IPS DF 4.7 (cell line): ENCODE measurements around the gene RBBP4.
"Not testable (repeated sequence)": the region's sequence is repeated elsewhere in the genome, so short reads cannot be mapped to it uniquely, and the experiment has no call there.

Experiments used
- DNase-seq: peaks from one replicate; pipeline ENCODE4 v3.0.0-alpha.2; 2013; ENCODE audit warnings: low spot score; ENCODE audit errors: extremely low read depth

RBBP4 gene

DNA sequence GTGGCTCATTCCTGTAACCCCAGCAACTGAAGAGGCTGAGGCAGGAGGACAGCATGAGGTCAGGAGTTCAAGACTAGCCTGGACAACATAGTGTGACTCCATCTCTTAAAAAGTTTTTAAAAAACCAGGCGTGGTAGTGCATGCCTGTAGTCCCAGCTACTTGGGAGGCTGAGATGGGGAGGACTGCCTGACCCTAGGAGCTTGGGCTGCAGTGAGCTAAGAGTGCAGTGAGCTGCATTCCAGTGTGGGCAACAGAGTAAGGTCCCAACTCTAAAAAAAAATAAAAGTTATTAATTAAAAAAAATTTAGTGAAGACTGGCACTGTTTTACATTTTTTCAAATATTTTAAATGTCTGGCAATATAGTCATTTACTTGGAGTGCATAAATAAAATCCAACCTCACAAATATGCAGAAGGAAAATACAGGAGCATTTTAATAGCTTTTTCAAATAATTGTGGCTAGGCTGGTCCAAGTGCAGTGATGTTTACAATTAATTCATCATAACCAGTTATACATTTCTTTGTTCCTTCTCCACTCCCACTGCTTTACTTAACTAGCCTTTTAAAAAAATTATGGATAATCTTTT is 11.4 kb upstream of the RBBP4 start:
- DNase-seq, result no peak

DNA sequence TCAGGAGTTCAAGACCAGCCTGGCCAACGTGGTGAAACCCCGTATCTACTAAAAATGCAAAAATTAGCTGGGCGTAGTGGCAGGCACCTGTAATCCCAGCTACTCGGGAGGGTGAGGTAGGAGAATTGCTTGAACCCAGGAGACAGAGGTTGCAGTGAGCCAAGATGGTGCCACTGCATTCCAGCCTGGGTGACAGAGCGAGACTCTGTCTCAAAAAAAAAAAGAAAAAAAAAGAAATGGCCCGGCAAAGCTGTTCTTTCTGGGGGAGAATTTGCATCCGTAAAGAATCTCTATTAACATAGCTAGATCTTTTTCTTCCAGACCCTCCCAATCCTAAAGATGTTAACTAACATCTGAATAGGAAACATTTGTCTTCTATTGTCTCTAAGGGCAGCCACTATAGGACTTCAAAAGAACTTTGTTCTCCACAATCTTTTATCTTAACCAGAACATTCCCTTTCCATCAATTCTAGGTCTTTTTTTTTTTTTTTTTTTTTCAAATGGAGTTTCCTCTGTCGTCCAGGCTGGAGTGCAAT is 8.6 kb upstream of the RBBP4 start:
- DNase-seq, result not testable (repeated sequence)

DNA sequence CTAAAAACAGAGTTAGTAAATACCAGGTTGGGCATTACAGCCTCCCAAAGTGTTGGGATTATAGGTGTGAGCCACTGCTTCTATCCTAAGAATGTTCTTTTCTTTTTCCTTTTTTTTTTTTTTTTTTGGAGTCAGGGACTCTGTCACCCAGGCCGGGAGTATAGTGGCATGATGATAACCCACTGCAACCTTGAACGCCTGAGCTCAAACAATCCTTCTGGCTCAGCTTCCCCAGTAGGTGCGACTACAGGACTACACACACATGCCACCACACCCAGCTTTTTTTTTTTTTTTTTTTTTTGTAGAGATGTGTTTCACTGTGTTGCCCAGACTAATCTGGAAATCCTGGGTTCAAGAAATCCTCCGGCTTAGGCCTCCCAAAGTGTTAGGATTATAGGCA is 6.6 kb upstream of the RBBP4 start:
- DNase-seq, result no peak

DNA sequence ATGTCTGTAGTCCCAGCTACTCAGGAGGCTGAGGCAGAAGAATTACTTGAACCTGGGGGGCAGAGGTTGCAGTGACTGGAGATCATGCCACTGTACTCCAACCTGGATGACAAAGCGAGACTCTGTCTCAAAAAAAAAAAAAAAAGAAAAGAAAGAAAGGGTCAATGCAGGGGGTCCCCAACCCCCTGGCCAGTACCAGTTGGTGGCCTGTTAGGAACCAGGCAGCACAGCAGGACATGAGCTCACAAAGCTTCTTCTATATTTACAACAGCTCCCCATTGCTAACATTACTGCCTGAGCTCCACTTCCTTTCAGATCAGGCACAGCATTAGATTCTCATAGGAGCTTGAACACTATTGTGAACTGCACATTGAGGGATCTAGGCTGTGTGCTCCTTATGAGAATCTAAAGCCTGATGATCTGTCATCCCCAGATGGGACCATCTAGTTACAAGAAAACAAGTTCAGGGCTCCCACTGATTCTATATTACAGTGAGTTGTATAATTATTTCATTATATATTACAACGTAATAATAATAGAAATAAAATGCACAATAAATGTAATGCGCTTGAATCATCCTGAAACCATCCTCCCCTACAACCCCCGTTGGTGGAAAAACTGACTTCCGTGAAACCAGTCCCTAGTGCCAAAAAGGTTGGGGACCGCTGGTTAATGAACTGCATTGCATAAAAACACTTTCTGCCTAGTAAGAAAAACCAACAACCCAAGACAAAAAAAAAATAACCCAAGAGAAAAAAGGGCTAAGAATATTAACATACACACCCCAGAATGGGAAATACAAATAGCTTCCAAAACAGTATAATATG is 3.5 kb upstream of the RBBP4 start:
- no peak for DNase-seq

DNA sequence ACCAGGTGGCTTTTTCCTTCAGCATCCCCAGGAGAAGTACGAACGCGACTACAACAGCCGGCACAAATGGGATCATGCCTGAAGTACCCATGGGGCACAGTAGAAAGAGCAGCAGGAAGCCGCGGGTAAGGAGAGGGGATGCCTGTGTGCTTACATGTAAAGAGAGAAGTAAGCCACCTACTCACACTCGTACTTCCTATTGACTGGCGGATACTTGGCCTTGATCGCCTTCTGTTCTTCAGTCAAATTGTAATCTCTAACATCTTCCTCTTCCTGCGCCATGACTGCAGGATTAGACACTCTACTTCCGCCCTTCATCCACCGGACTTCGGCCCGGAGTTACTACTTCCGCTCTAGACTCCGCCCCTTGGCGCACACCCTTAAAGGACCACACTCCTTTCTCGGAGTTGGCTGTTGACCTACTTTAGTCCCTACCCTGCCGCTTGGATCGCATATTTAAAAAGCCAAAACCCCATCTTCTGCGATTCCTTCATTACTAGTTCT is 708 bp upstream of the RBBP4 start, which contains the start of gene ZBTB8OS:
ZBTB8OS (minus strand) TSS at position 303 of the 504 bp plus-strand sequence; CDS start at position 282, 21 bp downstream.
- DNase-seq, result peak; percentile 83

DNA sequence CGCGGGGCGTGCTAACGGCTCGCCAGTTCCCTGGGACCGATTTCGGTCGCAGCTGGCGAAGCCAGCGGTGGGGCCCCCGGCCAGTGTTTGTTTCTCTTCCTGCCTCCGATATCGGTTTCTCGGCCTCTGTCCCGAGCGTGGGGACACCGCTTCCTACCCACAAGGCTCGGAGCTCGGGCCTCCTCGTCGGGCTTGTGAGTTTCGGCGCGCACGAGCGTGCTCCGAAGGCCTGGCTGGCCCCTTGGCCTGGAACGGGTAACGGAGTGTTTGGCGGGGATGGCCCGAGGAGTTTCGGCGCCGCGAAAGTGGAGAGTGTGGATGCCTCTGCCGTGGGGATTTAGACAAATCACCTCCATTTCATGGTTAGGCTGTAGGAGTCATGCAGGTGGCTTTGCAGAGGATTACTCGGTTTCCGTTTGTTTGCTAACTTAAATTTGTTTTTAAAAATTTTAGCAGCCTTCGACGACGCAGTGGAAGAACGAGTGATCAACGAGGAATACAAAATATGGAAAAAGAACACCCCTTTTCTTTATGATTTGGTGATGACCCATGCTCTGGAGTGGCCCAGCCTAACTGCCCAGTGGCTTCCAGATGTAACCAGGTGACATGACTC is 559 bp downstream of the RBBP4 start:
- no peak for DNase-seq

DNA sequence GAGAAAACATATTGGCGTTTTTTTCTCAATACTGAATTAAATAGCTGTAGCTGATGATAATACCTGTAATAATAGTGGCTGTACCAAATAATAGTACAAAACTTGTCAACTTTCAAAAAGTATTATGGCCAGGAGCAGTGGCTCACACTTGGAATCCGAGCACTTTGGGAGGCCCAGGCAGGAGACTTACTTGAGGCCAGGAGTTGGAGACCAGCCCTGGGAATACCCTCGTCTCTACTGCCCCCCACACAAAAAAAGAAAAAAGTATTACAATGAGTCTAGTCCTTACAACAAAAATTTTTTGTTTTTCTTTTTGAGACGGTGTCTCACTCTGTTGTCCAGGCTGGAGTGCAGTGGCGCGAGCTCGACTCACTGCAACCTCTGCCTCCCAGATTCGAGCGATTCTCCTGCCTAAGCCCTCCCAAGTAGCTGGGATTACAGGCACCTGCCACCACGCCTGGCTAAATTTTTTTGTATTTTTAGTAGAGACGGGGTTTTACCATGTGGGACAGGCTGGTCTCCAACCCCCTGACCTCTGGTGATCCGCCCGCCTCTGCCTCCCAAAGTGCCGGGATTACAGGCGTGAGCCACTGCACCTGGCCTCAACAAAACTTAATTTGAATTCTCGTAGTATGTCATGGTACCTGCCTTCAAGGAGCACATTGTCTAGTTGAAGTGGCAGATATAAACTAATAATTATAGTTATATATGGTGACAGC is 1.4 kb downstream of the RBBP4 start:
- no peak for DNase-seq

DNA sequence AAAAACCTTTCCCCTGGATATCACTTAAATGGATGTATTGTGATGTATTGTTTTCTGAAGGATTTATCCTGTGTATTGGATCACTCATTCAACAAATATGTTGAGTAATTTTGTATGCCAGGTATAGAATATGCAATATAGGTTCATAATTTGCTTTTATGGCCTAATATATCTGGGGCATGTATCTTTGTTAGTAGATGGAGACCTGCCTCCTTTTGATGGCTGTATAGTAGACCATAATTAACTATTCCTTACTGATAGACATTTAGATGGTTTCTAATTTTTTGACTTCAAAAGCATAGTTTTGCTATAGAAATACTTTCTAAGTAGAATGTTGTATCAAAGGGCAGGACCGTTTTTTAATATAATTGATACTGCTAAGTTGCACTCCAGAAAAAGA is 8.6 kb downstream of the RBBP4 start:
- DNase-seq, result no peak

DNA sequence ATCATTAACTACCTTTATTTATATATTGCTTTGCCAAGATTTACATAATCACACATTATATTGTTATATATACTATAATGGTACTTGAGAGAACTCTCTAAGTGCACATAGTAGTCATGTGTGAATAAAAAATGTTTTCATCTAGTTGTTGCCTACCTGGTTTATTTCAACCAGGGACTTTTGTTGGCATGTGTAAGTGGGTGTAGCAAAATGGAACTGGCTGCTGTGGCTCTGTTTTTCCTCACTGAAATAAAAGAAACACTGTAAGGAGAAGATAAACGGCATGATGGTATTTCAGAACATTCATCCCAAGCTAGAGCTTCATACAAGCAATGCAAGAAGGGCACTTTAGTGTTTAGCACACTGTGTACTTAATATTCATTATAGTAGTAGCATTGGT is 14.9 kb downstream of the RBBP4 start:
- no peak for DNase-seq

DNA sequence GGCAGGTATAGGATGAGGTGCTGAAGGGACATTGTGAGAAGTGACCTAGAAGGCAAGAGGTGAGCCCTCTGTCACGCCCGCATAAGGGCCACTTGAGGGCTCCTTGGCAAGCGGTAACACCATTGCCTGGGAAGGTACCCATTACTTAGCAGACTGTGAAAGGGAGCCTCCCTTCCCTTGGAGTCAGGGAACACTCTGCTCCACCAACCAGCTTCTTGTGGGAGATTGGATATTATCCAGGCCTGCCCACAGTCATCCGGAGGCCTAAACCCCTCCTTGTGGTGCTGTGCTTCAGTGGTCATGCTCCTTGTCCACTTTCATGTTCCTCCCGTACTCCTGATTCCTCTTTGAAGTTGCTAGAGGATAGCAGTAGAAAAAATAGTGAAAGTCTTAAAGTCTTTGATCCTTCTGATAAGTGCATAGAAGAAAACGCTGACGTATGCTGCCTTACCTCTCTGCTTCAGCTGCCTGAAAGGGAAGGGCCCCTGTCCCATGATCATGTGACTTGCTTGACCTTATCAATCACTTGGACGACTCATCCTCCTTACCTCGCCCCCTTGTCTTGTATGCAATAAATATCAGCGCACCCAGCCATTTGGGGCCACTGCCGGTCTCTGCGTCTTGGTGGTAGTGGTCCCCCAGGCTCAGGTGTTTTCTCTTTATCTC is 16.0 kb downstream of the RBBP4 start:
- no peak for DNase-seq

DNA sequence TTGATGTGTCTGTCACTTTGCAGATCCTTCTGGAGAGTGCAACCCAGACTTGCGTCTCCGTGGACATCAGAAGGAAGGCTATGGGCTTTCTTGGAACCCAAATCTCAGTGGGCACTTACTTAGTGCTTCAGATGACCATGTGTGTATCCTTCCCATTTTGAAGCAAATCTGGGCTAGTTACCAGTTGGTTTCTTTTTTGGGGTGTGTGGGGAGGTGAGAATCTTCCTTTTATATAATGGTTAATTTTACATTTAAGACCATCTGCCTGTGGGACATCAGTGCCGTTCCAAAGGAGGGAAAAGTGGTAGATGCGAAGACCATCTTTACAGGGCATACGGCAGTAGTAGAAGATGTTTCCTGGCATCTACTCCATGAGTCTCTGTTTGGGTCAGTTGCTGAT is 17.7 kb downstream of the RBBP4 start:
- not testable (repeated sequence) for DNase-seq

DNA sequence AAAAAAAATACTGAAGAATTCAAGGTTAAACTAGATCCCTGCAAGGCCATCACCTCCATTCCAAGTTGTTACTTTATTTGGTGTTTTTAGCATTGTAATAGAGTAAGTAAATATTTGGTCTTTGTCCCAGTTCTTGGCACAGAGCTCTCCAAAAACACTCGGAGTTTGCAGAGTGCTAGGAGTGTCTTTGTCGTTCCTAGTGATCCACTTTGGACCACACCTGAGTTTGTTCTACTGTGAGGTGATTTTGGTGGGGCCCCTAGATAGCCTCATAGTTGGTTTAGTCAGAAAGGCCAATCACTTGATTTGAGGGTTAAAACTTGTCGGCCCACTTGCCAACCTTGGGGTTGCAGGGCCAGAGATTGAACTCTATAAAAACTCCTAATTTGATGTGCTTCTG is 25.9 kb downstream of the RBBP4 start:
- no peak for DNase-seq

DNA sequence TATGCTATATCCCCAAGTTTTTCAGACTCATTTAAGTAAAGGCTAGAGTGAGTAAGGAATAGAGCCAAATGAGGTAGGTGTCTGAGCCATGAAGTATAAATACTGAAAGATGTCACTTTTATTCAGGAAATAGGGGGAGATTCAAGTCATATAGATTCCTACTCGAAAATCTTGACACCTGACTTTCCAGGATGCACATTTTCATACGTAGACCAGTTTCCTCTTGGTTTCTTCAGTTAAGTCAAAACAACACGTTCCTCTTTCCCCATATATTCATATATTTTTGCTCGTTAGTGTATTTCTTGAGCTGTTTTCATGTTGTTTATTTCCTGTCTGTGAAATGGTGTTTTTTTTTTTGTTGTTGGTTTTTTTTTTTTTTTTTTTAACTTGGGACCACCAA is 29.0 kb downstream of the RBBP4 start:
- not testable (repeated sequence) for DNase-seq

DNA sequence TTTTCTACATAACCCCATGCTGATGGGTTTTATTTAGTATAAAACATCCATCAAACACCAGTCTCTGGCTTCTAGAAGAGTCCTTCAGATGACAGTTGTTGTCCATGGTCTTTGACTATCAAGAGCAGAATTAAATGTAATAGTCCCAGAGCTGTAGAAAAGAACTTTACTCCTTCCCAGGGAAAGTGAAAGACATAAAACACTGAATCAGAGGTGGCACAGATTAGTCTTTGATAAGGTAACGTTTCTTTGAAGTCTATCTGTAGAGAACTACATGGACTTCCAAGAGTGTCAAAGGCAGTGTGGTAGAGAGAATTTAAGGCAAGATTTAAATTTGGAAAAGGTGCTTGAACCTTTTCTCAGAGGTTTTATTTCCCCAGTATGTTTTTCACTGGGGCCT is 29.6 kb downstream of the RBBP4 start:
- no peak for DNase-seq

DNA sequence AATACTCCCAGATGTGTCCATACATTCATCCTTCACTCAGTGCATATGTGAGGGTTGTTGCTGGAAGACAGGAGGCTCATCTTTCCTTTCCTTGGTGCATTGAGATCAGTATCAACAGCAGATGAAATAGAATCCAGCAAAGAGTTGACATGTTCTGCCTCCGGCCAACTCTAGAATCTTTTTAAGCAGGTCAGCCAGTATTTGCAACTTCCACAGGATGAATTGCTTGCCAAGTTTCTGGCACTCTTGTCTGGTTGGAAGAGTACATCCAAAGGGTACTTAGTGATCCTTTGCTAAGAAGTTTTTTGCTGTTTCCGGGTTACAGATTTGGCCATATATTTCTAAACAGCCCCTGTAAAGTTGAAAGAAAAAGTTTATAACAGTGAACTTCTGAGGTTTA is 30.5 kb downstream of the RBBP4 start:
- DNase-seq, result no peak

DNA sequence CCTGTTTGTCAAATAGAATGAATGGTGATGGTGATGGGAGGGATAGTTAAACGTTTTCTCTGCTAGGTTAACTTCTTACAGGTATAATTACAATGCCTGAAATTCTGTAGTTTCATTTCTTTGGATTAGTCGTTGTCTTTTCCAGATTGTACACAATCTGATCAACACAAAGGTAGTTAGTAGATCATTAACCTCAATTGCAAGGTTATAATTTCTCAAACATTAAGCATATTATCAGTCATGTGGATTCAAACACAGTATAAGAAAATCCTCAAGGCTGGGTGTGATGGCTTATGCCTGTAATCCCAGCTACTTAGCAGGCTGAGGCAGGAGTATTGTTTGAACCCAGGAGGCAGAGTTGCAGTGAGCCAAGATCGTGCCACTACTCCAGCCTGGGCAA is 31.0 kb downstream of the RBBP4 start:
- DNase-seq, result no peak

DNA sequence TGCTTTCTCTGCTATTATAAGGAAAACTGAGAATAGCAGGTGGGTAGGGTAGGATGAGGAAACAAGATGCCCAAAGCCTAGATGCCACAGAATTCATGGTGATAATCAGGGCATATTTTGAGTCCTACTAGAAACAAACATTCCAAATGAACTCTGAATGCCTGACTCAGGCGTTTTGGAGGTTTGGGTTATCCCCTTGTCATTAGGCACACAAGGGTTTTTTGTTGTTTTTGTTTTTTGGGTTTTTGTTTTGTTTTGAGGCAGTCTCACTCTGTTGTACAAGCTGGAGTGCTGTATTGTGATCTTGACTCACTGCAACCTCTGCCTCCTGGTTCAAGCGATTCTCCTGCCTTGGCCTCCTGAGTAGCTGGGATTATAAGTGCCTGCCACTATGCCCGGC is 32.4 kb downstream of the RBBP4 start:
- no peak for DNase-seq

DNA sequence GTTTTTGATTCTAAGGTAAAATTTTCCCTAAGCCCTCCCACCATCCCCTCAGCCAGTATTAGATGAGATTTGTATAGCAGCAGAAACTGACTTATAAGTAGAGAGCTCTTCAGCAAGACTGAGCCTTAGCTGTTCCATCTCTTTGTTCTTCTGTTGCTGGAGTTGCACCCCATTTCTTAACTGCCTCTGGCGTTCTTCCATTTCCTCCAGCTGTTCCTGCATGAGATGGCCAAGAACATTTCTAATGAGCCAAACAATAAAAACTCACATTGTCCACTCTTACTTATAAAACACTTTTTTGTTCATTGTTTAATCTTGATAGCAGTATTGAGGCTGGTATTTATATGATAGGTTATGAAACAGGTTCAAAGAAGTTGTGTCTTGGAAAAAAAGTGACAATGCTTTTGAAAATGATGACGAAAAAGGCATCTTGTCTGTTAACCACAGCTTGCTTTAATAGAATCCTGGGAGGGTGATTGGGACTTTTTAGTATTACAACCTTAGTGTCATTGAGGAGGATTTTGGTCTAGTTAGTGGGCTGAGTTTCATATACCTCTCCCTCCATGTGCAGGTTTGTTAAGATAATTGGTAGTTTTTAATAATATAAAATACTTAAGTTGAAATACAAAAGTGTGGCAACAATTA is 33.3 kb downstream of the RBBP4 start:
- no peak for DNase-seq

DNA sequence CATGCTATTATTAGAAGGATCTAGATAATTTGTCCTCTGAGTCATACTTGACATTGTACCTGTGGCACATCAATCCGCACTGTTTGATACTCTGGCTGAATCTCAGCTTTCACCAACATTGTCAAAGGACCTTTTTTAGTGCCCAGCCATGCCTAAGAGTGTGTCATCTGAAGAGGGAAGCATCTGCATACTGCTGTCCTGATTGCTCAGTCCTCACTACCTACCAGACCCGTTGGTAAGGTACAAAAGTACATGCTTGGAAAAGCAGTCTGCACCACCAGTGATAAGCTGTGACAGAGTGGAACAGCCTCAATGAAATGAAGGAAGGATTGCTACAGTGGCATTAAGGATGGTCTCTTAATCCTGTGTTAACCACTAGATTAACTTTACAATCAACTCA is 34.5 kb downstream of the RBBP4 start:
- no peak for DNase-seq

DNA sequence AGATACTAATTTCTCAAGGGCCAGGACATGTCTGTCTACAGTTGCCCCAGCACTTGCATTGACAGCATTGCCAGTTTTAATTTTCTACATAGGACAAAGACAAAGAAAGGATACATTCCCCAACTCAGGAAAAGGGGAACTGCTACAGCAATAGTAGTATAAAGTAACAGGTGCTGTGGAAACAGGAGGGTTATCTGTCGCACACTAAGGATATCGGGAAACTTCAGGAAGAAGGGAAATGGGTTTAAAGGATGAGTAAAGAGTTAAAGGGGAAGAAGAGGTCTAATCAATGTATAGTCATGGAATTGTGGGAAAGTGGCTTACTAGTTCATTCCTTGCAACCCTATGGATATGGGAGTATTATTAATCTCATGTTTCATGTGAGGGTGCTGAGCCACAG is 35.4 kb downstream of the RBBP4 start:
- no peak for DNase-seq
